GM18520 (cell line): ENCODE results near the gene PGBD2.
"Not testable (repeated sequence)": the region's sequence is repeated elsewhere in the genome, so short reads cannot be mapped to it uniquely, and the experiment has no call there.

Experiments
- ATAC-seq: cut with Tn5 transposase; IDR thresholded peaks from one replicate; pipeline ENCODE4 v1.9.1; 2021; ENCODE audit not compliant: unreplicated experiment

The PGBD2 gene

DNA sequence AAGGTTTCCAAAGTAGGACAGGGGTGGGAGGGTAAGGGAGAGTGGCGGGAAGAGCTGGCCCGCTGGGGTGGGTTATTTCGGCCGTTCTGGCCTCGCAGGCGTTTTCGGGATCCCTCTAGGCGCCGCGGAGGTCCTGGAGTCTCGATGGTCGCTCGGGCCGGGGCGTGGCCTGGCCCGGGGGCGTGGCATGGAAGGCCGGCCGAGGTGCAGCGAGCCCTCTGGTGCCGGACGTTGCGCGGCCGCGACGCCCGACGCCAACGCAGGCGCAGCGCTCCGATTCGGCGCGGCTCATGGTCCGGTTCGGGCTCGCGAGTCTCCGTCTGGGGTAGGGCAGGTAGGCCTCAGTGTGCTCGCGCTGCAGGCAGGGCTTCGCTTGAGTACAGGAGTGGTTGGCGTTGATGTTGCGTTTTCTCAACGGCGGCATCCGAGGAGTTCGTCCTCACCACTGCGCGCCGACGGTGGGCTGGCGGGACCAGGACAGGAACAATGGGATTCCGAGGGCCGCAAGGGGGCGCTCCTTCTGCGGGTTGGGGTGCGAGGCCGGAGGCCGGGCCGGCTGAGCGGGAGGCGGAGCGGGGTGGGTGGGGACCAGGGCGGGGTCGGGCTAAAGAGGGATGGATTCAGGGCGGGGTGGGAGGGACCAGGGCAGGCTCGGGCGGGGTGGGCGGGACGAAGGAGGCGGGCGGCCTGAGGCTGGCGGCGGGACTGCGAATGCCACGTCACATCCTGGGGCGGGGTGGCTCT is at the start of gene PGBD2:
TSS of gene PGBD2 (plus strand) at position 227 of the 744 bp plus-strand sequence. CDS start 7,628 bp downstream, outside the sequence.
- peak; percentile 90 for ATAC-seq

- ATAC-seq: no peak
Measured at GRCh38 chr1:248857201-248857600, 48.8 kb upstream of the PGBD2 start.

DNA sequence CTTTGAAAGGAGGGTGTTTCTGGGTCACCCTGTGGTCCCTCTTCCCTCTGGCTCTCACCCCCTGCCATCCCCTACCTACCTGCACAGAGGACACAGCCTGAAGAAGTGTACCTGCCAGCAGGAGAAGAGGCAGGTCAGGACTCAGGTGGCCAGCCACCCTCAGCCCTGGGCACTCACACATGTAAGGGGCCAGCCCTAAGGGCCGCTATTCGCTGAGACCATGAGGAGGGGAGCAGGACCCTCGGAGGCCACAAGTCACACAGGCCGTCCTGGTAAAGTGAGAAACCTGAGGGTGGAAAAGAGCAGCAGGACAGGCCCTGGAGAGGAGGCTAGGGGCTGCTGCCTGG is 48.3 kb upstream of the PGBD2 start:
- no peak for ATAC-seq

DNA sequence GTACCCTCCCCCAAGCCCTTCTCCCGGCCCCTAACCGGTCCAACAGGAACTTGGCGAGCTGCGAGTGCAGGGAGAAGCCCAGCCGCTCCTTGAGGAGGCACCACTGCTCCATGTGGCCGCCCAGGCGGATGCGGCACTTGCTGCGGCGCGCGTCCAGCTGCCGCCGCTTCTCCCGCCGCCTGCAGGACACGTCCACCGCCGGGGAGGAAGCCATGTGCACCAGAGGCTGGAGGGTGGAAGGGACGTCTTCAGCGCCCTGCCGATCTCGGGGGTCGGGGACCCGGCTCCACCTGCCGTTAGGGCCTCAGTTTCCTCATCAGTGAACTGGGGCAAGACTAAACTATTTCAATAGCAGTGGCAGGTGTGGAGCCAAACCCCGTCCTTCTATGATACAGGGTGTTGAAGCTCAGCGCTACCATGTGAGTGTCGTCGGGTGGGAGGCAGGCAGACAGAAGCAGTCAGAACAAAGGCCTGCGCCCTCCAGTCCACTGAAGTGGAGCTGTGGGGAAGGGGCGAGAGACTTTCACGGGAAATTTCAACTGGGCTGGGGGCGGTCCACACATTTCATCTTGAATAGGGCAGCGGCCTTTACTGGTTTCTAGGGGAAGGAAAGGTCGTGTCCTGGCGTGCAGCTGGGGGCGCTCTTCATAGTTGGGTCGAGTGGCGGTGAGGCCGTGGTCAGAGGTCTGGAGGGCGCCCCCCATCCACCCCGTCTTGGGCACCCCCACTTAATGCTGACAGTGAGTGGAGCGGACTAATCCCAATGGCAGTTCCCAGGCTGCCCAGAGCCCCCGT is 47.7 kb upstream of the PGBD2 start:
- ATAC-seq: peak; percentile 13

GRCh38 chr1:248858891-248859889 is 46.8 kb upstream of the PGBD2 start, which contains the start of gene ZNF692:
ZNF692 (minus strand) TSS chr1:248859085; CDS start chr1:248858309, 776 bp downstream.
- ATAC-seq: peak; percentile 88

- no peak for ATAC-seq
Measured at GRCh38 chr1:248860007-248860406, 46.0 kb upstream of the PGBD2 start.

DNA sequence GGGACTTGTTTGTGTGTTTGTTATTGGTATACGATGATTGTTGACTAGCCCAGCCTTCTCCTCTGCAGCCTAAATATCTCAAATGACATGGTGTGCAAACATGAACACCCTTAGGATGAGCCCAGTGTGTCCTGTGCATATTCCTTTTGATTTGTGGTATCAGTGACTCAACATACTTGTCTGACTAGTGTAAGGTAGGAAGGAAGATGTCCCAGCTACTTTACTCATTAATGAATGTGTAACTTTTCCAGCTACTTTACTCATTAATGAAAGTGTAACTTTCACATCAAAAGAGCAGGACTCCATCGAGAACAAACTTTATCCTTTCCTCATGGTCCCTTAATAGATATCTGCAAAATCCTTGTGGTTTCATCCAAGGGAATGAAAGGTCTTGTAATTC is 44.4 kb upstream of the PGBD2 start:
- ATAC-seq: no peak

- no peak for ATAC-seq
Measured at GRCh38 chr1:248862695-248862997, 43.4 kb upstream of the PGBD2 start.

- peak; percentile 33 for ATAC-seq
Measured at GRCh38 chr1:248862998-248863881, 42.8 kb upstream of the PGBD2 start.

- ATAC-seq: no peak
Measured at GRCh38 chr1:248871837-248872401, 34.1 kb upstream of the PGBD2 start.

GRCh38 chr1:248872752-248873408 is 33.2 kb upstream of the PGBD2 start:
- peak; percentile 19 for ATAC-seq

GRCh38 chr1:248873409-248873992 is 32.5 kb upstream of the PGBD2 start:
- ATAC-seq: peak; percentile 72

GRCh38 chr1:248873993-248874533 is 32.0 kb upstream of the PGBD2 start:
- ATAC-seq: peak; percentile 60

GRCh38 chr1:248881261-248881660 is 24.8 kb upstream of the PGBD2 start:
- ATAC-seq: no peak

DNA sequence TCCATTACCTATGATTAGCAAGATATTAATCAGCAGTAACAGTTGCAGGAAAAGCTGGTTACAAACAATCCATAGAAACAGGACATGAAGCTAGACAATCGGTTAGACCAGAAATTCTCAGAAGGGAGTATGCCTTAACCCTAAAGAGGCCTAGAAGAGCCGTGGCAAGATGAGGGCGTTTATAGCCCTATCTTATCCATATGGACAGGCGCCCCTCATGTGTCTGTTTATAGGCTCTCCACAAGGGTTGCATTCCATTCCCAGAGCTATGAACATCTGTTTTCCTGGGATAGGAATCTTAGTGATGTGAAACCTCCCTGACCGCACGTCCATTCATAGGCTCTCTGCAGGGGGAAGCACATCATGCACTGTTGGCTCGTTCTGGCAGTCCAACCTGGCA is 23.6 kb upstream of the PGBD2 start:
- ATAC-seq: not testable (repeated sequence)

DNA sequence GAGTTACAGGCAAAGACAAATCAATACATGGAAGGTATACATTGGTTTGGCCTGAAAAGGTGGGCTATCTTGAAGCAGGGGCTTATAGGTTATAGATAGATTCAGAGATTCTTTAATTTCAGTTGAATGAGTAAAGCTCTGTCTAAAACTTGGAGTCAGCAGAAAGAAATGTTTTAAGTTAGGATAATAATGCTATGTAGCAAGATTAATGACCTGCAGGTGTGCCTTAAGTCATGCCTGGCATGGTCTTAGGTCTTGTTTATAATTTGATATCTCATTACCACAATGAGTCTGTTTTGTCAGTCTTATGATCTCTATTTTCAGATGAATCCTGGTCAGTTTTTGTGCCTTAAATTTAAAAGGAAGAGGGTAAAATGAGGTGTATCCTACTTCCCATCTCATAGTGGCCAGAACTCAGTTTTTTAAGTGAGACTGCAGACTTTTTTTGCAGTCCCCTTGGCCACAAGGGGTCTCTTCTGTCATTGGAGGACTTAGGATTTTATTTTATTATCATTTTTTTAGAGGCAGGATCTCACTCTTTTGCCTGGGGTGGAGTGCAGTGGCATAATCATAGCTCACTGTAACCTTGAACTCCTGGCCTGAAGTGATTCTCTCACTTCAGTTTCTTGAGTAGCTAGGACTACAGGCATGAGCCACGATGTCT is 21.3 kb upstream of the PGBD2 start:
- ATAC-seq: no peak

- no peak for ATAC-seq
Measured at GRCh38 chr1:248885646-248886045, 20.4 kb upstream of the PGBD2 start.

DNA sequence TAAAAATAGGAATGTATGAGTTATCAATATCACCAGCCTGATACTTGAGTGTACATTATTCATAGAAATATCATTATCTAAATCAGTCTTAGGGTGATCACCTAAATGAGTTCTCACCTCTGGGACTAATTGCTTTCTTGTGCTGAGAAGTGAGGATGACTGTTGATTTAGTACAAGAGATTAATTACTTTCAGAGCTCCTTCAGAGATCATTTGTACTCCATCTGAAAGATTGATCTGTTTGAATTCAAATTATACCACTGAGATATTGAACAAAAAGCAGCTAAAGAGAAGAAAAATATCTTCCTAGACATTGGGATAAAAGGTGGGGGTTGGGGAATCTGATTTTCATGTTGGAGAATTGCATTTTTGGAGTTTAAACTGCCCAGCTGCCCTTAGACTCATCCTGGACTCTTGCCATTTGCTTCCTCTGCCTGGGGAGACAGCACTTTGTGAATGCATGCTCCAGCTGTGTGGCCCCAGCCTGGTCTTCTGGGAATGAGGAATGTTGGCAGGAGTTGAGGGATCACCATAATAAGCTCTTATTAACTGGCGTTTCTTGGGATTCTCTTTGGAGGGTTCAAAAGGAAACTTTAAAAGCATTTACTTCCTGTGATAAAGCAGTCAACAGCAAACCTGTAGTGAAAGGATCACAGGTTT is 19.7 kb upstream of the PGBD2 start:
- ATAC-seq: no peak
